ENCODE results near the gene PTGIR. TPM values are rescaled to one million over a fixed set of nuclear protein-coding genes. Genes with fewer than 3 reads are reported as not detected.

PTGIR gene
- total and polyA plus RNA-seq, 2 of the 4 experiments (the other 2 are of a cell fraction): 0.54 to 5.3 TPM

- H4K91ac ChIP-seq (ENCODE audit: insufficient read depth, low read depth, low read length): no peak overlapping the region
- dilution Hi-C loops (cut with HindIII; ENCODE audit: low sequenced_read_pairs, unreplicated experiment) (no loop called here), intact Hi-C loops (cut with micrococcal nuclease) (loop anchor here (10.0 kb wide), 1 partner anchor 134 kb away; the partner anchor contains the start of genes FKRP and STRN4), in situ Hi-C loops (cut with MboI; ENCODE audit: low sequenced_read_pairs) (loop anchor here (5.0 kb wide), 1 partner anchor 52 kb away; the partner anchor contains the start of gene DACT3)
- H3K18ac ChIP-seq (ENCODE audit: low read depth, low read length): no peak overlapping the region
- no peak overlapping the region for H2AK5ac ChIP-seq (ENCODE audit: low read depth, low read length)
- H3K9me3 ChIP-seq (ENCODE audit: control insufficient read depth, insufficient read depth, low read length): no peaks in the 10 kb centered on the region
- peaks cover 3 to 41% of the 10 kb centered on the region in 2 experiments; a peak in 3 of 4 replicates for H3K79me1 ChIP-seq (ENCODE audit: low read depth in 1 of 2, low read length in 2 of 2)
- no peak overlapping the region for H4K5ac ChIP-seq (ENCODE audit: low read depth, low read length)
- DNase-seq (no peak), ATAC-seq (ENCODE audit: low read depth) (no peak)
- no peak for TF ChIP-seq NFE2L2 (IDR thresholded peaks at IDR 0.05; ENCODE audit: low read depth, low read length)
- TF ChIP-seq, protein P1, sequence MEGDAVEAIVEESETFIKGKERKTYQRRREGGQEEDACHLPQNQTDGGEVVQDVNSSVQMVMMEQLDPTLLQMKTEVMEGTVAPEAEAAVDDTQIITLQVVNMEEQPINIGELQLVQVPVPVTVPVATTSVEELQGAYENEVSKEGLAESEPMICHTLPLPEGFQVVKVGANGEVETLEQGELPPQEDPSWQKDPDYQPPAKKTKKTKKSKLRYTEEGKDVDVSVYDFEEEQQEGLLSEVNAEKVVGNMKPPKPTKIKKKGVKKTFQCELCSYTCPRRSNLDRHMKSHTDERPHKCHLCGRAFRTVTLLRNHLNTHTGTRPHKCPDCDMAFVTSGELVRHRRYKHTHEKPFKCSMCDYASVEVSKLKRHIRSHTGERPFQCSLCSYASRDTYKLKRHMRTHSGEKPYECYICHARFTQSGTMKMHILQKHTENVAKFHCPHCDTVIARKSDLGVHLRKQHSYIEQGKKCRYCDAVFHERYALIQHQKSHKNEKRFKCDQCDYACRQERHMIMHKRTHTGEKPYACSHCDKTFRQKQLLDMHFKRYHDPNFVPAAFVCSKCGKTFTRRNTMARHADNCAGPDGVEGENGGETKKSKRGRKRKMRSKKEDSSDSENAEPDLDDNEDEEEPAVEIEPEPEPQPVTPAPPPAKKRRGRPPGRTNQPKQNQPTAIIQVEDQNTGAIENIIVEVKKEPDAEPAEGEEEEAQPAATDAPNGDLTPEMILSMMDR (conservative IDR thresholded peaks at IDR 0.05; ENCODE audit: low read depth, low read length): no peak
- no peak overlapping the region for H2BK15ac ChIP-seq (ENCODE audit: low read depth, low read length)
- no peak overlapping the region for H3K4ac ChIP-seq (ENCODE audit: low read depth, low read length)
- H4K8ac ChIP-seq (ENCODE audit: low read depth in 2 of 2, low read length in 2 of 2): no peak overlapping the region
- no peak overlapping the region for H3K56ac ChIP-seq (ENCODE audit: extremely low read depth, insufficient read depth, low read length)
- POLR2A ChIA-PET (ENCODE audit: unreplicated experiment): no interaction called here
- no peak overlapping the region for H2BK120ac ChIP-seq (ENCODE audit: low read depth, low read length)
- H2AK9ac ChIP-seq (replicated peaks; ENCODE audit: low read depth, low read length, poor library complexity): no peak overlapping the region
- H3K27me3 ChIP-seq (ENCODE audit: control insufficient read depth, insufficient read depth, low read length): no peaks in the 10 kb centered on the region
- H4K20me1 ChIP-seq (ENCODE audit: insufficient read depth, low read length): peaks cover 34% of the 10 kb centered on the region
- no peak overlapping the region for H3K14ac ChIP-seq (replicated peaks; ENCODE audit: low read depth, low read length)
- H3K4me3 ChIP-seq (ENCODE audit: insufficient read depth, low read depth, low read length): no peak overlapping the region
- no peaks in the 10 kb centered on the region for H3K4me1 ChIP-seq (ENCODE audit: control insufficient read depth, insufficient read depth, low read length)
- no peak overlapping the region for H3K27ac ChIP-seq (ENCODE audit: insufficient read depth, low read length)
- no peaks in the 10 kb centered on the region for H3K9me1 ChIP-seq (ENCODE audit: insufficient read depth, low read length)
- no CpG with 5 or more reads among the region's 5 CpGs for WGBS, 2 experiments (ENCODE audit: extremely low coverage in 2 of 2, insufficient read length in 1 of 2)
- no peak overlapping the region for H3K9ac ChIP-seq (ENCODE audit: low read depth, low read length)
- no peak overlapping the region for H3K23ac ChIP-seq (ENCODE audit: low read depth, low read length)
- no TSS peak for BruUV-seq (replicated peaks)
- no peak overlapping the region for H2AFZ ChIP-seq (replicated peaks; ENCODE audit: low read length, poor library complexity)
- H3K4me2 ChIP-seq (ENCODE audit: low read depth, low read length): no peak overlapping the region
- H3K36me3 ChIP-seq (ENCODE audit: control insufficient read depth, insufficient read depth, low read length): peaks cover 55% of the 10 kb centered on the region
- CTCF ChIA-PET: interaction anchor here (0.5 to 1.6 kb wide), 2 partner anchors 10 to 51 kb away, joined by 3 to 5 read pairs; partner anchors contain the start of gene DACT3
- no peak overlapping the region for H2BK5ac ChIP-seq (ENCODE audit: low read depth, low read length, poor library complexity, severe bottlenecking)
- no peak overlapping the region for H2BK20ac ChIP-seq (ENCODE audit: low read depth, low read length)
Observed at GRCh38 chr19:46610413-46610775, 14.5 kb downstream of the PTGIR start.
